Stimulated activated CD4-positive, alpha-beta T cell treated with anti-CD3 and anti-CD28 coated beads, Interleukin-4, amount 100 ng/mL, for 4 hours (primary cell): ENCODE results near the gene NUP58.

ENCODE experiments used
- DNase-seq, 2 experiments: peaks; one replicate each; pipeline ENCODE4 v3.0.0-alpha.2; 2020

Gene NUP58

DNA sequence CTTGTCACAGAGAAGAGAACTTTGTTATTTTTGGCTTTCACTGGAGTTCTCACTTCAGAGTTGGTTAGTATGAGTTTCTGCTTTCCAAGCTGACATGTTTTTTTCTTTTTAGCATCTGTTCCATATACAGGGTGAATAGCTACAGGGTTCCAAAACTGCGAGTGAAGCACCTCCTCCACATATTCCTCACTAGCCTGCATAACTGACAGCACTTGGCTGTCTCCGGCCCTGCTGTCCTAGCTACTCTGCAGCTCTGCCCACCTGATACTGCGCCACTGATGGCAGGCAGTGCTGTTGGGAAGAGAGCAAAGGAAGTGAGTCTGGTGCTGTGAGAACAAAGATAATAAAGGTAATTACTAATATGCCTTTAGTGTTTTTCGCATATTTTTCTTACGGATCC is 77.1 kb downstream of the NUP58 start:
- DNase-seq, result no peak

DNA sequence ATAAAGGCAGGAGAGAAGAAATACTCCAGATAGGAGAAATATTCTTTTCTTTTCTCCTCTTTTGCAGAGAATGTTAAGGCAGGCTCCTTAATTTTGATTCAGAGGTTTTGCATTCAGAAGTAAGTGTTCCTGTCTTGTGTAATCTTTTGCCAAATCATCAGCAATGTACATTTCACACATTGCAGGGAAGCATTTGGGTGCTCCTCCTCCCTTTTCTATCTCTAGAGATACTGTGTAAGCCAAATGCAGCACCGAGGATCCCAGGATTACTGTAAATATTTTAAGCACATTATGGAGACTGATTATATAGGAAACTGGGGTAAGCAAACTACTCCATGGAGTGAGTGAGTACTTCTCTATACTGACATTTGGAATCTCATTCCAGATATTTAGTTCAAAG is 77.6 kb downstream of the NUP58 start:
- DNase-seq, result no peak

DNA sequence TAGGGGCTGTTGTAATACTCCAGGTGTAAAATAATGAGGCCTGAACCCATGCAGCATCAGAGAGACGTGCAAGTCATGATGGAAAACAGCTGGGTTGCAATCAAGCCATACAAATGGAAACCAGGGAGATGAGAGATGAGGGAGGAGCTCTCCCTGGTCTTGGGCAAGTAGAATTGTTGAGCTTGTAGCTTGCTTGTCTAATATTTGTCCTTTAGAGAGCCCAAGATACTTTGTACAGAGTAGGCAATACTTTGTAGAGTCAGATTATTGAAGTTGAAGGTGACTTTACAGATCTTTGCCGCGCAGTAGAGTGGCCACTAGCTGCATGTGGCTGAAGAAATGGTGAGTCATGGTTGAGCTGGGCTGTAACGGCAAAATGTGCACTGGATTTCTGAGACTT is 78.7 kb downstream of the NUP58 start:
- DNase-seq, result no peak

DNA sequence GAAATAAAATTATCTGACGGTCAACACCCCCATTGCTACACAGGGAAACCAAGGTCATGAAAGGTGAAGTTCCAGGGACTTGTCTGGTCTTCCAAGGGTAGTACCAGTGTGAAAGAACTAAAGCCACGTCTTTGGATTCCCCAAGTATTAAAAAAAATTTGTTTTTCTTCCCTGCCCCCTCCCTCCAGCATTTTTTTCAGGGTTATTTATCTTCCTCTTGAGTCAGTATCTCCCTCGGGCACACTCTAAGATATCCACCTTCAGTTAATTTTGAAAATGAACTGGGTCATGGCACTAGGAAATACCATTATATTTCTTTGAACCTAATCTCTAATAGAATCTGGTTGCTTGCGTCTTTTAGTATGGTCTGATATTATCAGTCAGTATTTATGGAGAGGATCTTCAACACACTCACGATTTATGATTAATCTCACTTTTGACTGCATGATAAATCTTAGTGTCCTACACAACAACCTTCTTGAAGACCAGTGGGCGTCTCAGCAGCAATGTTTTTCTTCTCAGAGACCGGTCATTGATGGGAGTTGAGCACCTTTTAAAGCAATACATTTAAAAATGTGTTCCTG is 79.4 kb downstream of the NUP58 start:
- DNase-seq, result no peak

DNA sequence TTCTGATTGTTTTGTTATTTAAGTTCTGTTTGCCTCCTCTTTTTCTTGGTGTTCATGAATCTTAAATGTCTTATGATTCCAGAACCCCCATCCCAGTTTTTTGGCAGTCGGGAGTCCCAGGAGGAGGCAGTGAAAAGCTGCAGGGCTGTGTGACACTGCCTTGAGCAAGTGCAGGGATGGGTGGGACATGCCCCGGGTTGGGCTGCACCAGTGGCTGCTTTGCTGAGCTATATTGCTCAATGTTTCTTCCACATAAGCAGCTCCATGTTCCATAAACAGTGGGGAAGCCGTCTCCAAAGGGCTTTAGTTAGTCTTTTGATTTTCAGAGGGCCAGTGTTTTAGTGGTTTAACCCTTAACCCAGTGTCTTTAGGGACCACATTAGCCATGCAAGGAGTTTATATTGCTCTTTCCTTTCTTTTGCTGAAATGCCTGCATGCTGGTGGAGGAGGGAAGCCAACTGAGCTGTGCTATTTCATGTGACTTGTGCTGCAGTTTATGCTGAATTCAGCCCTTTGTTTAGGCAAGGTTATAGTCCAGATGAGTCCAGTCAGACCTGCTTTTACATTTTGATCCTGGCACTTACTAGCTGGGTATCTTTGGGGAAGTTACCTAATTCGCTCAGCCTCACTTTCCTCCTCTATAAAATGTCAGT is 83.5 kb downstream of the NUP58 start:
- DNase-seq, result no peak

DNA sequence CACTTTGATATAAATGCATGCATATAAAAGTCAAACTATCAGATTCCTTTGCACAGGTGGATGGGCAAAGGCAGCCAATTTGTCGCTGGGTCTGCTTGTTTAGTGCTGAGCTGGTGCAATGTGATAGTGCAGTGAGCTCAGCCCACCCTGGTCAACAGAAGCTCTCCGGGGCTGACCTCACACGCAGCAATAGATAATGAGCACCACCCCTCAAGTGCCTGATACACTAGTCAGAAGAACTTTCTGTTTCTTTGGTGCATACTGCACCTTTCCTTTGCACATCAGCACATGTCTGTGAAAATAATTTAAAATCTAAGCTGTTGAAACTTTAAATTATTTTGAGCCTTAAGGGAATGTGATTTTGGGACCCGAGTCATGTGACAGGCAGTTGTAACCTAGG is 90.5 kb downstream of the NUP58 start:
- no peak for DNase-seq
